HG02884 (cell line): ENCODE measurements around the gene EIF3K.
"Not testable (repeated sequence)": the region's sequence is repeated elsewhere in the genome, so short reads cannot be mapped to it uniquely, and the experiment has no call there.

ENCODE experiments used
- ATAC-seq: cut with Tn5 transposase; IDR thresholded peaks from one replicate; pipeline ENCODE4 v1.9.1; 2021; ENCODE audit warnings: mild to moderate bottlenecking, moderate library complexity; ENCODE audit not compliant: unreplicated experiment

The EIF3K gene

DNA sequence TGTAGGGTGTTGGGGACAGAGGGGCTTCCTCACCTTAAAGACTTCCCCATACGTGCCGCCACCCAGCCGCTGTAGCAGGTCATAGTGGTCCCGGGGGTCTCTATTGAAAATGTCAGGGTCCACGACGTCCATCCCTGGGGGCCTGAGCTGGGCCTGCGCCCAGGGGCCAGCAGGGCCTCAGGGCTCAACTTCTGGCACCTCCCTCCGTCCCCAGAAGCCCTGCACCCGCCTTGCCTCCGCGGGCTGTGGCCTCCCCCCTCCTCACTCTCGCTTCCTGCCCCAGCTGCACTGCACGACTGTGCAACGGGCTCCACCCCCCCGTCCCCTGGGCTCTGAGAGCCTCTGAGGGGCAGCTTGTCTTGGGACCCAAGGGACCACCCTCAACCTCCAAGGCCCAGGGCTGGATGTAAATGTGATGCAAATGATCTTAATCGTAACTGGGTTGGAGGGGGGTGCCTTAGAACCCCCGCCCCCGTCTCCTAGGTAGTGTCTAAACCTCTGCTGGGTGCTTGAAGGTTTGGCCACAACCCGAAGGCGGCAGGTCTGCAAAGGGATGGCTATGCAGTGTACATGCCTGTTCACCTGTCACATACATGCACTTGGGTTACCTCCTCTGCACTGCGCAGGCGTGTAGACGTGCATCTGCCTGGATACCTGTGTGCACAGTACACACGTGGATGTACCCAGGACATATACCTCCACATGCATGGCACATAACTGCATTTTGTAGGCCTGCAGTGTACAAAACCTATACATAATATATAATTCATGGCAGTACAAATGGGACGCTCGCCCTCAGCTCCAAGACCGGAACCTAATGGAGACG lies 1.0 kb upstream of the EIF3K start, which contains the start of gene MAP4K1:
TSS of gene MAP4K1 (minus strand) at position 190 of the 826 bp plus-strand sequence. CDS start at position 132, 58 bp downstream.
- ATAC-seq = peak; percentile 46

DNA sequence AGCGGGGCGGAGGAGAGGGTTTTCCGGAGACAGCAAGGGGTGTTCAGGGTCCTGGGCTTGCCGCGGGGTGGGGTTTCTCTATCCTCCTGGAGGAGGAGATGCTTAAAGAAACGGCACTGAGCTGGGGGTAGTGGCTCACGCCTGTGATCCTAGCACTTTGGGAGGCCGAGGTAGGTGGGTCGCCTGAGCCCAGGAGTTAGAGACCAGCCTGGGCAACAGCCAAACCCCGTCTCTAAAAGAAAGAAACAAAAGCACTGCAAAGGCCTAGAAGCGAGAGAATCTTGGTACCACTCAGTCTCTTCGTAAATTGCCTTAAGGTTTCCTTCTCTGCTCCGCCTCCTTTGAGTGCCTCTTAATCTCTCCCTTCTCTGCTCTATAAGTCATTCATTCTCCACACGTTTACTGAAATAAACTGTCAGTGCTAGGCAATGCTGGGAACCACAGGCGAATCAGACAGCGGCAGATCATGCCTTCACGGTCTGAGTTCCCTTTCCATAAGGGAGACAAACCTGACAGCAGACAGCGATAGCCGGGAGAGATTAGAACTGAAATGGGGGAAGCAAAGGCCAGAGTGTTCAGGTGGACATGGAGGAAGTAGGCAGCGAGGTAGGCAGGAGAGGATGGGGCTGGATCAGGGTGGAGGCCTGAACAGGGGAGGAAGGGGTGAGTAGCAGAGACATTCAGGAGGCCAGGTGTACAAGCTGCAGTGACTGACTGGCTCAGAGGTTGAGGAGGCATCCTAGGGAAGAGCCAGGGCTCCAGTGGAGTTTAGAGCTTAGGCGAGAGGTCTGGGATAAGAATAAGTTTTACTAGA lies 580 bp downstream of the EIF3K start:
- ATAC-seq = no peak

DNA sequence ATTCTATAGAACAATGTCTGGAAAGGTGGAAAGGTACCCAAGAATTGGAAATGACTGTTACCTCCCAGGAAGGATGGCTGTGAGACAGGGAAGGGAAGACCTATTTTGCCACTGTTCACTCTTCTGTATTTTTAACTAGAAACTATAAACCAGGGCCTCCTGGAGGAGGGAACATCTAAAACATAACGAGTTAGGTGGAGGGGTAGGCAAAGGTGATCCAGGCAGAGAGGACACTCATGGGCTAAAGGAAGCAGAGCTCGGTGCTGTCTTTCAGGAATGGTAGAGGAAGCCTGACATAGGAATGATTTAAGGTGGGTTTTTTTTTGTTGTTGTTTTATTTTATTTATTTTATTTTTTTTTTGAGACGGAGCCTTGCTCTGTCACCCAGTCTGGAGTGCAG lies 5.8 kb downstream of the EIF3K start:
- no peak for ATAC-seq

DNA sequence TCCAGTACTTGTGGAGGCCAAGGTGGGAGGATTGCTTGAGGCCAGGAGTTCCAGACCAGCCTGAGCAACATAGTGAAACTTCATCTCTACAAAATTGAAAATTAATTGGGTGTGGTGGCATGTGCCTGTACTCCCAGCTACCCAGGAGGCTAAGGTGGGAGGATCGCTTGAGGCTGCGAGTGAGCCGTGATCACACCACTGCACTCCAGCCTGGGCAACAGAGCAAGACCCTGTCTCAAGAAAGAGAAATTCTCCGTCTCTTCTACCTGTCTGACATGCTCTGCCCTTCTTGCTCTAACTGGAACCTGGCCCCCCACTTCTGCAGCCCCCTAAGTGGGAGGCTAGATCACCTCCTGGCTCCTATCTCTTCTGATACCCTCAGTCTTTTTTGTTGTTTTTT lies 7.4 kb downstream of the EIF3K start:
- no peak for ATAC-seq

DNA sequence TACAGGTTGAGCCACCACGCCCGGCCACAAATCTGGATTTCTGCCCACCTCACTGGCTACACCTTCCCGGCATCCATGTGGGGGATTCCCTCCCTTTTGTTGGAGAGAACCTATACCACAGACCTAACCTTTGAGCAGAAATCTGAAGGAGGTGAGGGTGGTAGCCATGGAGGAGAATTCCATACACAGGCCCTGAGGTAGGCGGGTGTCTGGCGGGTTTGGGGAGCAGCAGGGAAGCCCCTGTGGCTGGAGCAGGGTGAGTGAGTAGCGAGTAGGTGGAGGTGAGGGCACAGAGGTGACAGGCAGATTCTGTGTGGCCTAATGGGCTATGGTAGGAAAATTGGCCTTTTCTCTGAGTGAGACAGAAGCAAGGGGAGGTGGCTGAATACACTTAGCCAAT lies 10.6 kb downstream of the EIF3K start:
- no peak for ATAC-seq

DNA sequence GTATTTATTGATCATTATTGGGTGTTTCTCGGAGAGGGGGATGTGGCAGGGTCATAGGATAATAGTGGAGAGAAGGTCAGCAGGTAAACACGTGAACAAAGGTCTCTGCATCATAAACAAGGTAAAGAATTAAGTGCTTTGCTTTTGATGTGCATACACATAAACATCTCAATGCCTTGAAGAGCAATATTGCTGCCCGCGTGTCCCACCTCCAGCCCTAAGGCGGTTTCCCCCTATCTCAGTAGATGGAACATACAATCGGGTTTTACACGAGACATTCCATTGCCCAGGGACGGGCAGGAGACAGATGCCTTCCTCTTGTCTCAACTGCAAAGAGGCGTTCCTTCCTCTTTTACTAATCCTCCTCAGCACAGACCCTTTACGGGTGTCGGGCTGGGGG lies 12.3 kb downstream of the EIF3K start:
- not testable (repeated sequence) for ATAC-seq

DNA sequence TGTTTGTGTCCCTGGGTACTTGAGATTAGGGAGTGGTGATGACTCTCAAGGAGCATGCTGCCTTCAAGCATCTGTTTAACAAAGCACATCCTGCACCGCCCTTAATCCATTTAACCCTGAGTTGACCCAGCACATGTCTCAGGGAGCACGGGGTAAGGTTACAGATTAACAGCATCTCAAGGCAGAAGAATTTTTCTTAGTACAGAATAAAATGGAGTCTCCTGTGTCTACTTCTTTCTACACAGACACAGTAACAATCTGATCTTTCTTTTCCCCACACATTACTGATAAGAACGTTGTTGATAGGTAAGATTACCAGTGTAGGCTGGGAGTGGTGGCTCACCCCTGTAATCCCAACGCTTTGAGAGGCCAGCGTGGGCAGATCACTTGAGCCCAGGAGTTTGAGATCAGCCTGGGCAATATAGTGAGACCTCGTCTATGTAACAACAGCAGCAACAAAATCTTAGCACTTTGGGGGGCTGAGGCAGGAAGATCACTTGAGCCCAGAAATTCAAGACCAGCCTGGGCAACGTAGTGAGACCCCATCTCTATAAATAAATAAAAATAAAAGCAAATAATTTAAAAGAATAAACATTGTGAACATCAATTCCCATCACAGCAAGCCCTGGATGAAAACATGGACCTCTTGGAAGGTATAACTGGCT lies 13.0 kb downstream of the EIF3K start:
- not testable (repeated sequence) for ATAC-seq

DNA sequence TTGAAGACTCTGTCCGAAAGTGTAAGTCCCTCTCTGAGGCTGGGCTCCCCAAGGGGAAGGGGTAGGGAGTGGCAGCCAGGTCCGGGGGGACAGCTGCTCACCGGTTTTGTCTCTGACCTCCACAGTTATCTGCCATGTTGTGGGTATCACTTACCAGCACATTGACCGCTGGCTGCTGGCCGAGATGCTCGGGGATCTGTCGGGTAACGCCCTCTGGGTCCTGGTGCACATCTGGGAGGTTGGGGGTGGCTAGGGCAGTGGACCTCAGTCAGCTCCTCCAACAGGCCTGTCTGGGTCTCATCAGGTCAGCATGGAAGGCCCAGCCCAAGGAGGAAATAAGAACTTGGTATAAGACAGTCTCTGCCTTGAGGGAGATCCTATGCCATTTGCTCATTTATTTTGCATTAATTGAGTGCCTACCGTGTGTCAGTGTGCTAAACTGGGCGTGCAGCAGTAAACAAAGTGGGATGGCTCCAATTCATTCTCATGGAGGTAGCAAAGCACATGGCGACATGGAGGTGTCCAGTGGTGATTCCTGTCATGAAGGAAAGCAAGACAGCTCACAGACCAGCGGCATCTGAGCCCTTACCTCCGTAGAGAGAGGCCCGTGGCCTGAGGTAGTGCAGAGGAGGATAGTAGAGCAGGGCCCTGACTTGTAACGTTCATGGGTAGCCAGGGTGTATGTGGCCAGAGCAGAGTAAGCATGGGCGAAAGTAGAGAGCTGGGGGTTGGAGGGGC lies 13.7 kb downstream of the EIF3K start:
- no peak for ATAC-seq

DNA sequence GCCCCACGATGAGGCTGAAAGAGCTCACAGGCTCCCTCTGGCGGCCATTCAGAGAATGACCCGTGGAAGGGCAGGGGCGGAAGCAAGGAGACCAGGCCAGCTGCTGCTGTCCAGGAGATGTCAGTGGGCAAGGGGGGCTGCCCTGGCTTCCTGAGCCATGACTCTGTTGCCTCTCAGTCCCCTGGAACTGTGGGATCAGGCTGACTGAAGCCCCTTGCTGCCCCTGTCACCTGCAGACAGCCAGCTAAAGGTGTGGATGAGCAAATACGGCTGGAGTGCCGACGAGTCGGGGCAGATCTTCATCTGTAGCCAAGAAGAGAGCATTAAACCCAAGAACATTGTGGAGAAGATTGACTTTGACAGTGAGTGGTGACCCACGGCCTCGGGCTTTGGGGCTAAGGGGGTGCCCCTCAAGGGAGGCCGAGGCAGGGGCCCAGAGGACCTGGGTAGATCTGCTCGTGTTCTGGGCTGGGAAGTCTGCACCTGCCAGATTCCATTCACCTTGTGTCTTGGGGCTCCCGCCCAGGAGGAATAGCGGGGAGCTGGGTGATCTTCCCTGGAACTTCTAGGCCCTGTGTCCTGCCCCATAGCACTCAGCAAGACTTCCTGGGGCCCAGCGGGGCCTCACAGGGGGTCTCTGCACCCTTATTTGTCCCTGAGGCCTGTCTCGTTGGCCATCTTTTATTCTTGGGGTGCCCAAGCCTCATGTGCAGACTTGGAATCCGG lies 15.9 kb downstream of the EIF3K start:
- ATAC-seq = no peak

DNA sequence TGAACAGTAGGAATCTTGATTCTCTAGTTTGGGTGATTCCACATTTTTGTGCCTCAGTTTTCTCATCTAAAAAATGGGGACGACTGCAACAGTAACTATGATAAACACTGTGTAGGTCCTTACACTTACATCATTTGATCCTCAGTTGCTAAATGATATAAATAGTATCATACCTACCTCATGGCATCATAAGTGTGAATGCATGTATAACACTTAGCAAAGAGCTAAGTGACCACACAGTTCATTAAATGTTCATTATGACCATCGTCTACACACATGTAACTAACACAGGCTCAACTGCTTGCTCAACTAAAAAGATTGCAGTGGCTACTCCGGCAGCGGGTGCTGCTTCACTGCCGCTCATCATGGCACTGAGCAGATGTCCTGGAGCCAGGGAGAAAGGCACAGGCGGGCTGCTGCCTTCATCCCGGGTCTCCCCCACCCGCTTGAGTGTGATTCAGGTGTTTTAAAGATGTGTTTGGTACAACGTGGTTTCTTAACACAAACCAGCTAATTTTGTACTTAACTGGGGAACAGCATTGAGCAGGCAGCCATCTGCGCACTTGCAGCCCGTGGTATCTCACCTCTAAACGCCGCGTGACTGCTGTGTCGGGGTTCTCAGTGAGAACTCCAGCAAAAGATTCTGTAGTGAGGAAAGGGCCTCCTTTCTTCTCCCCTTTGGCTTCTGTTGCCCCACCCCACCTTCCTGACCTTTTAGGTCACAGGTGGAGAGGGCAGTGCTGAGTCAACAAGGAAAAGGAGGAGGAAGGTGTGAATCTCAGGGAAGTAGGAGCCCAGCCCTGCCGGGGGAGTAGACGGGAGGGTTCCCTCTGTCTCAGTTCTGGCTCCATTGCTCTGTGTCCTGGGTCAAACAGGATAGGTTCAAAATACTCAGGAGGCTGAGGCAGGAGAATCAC lies 16.8 kb downstream of the EIF3K start:
- no peak for ATAC-seq

DNA sequence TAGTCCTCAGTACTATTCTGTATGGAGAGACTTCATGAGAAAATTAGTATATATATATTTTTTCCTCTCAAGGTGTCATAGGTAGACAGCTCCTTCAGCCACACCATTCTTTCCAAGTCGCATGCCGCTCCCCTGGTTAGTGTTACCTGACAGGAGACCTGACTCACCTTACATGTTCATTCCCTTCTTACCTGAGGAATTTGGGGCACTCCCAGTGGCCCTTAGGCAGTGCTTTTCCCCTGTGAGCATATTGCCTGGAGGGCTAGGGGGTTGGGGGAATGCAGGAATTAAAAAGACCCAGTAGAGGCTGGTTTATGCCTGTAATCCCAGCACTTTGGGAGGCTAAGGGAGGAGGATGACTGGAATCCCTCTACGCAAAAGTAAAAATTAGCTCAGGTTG lies 19.5 kb downstream of the EIF3K start:
- ATAC-seq = no peak

DNA sequence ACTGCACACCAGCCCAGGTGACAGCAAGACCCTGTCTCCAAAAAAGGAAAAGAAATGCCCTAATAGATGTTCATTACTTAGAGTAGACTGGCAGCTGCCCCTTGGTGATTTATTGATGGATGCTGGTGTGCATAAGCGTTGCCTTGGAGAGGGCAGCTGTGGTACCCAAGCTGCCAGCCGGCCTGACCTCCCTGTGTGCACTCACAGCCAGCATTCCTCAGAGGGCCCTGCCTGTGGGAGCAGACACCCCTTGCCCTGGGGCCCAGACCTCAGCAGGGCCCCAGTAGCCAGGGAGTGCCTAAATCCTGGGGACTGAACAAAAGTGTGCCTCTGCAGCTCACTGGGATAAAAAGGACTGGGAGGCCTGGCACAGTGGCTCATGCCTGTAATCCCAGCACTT lies 20.7 kb downstream of the EIF3K start:
- ATAC-seq = no peak

DNA sequence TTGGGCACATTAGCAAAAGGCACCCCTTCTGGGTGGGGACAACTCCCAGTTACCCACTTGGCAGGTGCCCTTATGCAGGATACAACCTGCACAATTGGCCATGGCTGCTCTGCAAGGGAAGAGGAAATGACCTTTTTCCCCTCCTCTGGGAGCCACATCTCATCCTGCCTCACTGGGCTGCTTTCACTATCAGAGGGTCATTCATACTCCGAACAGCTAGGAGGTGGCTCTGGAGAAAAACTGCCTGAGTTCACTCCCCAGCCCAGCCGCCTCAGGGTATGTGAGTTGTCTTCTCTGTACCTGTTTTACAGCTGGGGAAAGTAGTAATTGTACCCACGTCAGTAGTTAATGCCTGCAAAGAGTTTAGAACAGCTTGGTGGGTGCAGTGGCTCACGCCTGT lies 21.4 kb downstream of the EIF3K start:
- no peak for ATAC-seq

DNA sequence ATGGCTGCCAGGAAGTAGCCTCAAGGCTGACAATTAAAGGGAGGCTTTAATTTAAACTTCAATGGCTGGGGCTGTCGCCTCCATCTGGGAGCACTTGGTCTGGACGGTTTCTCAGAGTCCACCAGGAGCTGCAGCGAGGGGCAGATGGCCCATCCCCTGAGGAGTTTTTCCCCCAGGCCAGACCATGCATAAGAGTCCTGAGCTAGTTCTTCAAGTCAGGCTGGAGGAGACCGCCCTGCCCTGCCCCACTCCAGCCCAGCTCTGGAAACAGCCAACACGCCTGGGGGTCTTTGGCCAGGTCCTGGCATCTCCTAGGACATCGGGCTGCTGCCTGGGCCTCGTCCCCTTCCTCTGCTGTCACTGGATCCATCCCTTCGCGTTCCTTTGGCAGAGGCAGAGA lies 23.2 kb downstream of the EIF3K start:
- ATAC-seq = no peak

DNA sequence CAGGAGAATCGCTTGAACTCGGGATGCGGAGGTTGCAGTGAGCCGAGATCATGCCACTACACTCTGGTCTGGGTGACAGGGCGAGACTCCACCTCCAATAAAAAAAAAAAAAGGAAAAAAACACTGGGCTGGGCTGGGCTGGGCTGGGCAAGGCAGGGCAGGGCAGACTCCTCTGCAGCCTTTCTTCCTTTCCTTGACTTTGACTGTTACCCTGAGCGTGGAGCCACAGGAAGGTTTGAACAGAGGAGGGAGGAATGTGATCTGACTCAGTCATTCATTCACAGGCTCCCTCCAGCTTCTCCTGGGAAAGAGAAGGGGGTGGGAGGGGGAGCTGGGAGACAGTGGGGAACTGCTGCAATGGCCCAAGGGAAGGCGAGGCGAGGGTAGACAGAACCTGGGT lies 25.7 kb downstream of the EIF3K start:
- no peak for ATAC-seq

DNA sequence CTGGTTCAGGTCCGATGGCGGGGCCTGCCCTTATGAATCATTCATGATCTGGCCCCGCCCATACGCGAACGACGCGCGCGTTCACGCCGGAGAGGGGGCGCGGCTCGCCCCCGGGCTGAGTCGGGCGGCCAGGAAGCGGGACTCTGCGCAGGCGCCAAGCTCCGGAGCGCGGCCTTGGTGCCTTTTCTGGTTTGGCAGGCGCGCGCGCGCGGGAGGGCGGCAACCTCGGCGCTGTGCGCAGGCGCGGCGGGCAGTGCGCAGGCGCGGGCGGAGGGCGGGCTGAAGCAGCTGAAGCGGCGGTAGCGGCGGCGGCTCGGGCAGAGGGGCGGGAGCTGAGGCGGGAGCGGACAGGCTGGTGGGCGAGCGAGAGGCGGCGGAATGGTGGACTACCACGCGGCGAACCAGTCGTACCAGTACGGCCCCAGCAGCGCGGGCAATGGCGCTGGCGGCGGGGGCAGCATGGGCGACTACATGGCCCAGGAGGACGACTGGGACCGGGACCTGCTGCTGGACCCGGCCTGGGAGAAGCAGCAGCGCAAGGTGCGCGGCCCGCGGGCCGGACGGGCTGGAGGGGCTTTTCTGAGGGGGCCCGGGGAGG lies 28.5 kb downstream of the EIF3K start, which contains the start of gene ACTN4:
TSS of gene ACTN4 (plus strand) at position 282 of the 598 bp plus-strand sequence. CDS start at position 379, 97 bp downstream.
- peak; percentile 69 for ATAC-seq

DNA sequence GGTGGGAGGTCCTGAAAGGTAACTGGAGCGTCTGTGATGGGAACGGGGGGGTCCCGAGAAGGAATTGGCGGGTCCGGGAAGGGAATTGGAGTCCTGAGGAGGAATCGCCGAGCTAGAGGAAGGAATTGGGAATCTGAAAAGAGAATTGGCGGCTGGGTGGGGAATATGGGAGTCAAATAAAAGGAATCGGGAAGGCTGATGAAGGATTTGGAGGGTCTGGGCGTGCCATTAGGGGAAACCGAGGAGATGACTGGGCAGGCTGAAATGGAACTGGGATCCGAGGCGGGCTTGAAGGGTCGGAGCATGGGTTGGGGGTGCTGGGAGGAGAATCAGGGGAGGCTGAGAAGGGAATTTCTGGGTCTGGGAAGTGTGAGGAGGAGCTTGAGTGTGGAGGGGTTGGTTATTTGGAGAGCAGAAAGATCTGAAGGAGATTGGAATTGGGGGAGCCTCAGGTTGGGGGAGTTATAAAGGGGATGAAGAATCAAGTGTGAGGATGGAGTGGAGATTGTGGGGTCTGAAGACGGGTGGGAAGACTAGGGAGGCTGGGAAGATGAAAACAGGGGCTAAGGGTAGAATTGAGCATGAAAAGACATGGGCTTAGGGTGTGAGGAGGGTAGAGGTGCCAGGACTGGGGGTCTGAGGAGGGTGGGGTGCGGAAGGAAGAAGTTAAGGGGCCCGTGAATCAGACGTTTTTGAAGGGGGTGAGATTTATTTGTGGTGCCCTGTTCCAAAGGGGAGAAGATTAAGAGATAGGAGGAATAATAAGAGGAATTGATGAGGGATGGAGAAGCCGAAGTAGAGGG lies 29.2 kb downstream of the EIF3K start:
- ATAC-seq = no peak
